GM21723 (cell line): ENCODE results near the gene CKS2.

Experiments used
- ATAC-seq: cut with Tn5 transposase; IDR thresholded peaks from one replicate; pipeline ENCODE4 v1.9.1; 2021; ENCODE audit warnings: mild to moderate bottlenecking, moderate library complexity; ENCODE audit not compliant: unreplicated experiment

CKS2 gene

DNA sequence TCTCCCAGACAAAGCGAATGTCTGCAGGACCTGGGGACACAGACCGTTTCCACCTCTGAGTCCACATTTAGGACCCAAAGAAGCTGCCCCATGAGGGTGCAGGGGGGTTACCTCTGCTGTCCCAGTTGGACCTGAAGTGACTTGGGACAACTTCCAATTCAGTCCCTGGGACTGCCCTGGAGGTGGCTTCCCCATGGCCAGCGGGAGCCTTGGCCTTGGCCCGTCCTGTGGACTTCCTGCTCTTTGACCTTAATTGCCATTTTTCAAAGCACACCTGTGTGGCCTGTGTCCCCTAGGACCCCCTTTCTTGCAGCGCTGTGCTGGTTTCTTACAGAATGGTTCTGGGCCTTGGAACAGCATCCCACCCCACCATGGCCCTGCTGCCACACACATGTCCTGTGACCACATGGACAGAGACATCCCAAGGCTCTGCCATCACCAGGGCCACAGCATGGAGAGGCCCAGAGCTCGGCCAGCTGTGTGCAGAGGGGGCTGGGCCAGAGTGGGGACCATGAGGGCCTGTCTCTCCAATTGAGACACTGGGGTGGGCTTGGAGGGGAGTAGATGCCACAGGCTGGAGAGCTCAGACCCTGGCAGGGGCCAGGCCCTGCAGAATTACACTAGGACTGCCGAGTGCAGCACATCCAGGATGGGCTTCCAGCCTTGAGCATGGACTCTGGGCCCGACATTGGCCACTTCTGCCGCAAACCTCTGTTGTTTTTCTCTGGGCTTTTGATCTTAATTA, 53.1 kb downstream of the CKS2 start:
- ATAC-seq = no peak

- ATAC-seq = no peak
These were observed 53.9 kb downstream of the CKS2 start for GRCh38 chr9:89364666-89365531.

DNA sequence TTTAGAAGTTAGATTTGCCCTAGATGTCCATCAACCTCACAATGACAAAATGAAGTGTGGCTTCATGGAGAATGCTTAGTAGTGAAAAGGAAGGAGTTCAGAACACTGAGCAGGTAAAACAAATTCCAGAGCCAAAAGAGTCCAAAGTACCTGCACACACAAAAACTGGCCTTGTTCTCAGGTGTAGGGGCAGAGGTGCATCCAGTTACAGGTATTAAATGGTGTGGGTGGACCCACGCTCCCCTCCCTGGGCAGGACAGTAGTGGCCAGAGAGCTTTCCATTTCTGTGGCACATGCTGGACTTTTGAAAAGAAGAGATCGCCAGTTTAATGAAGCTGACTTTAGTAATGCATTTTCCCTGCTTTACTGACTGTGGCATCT, 54.5 kb downstream of the CKS2 start:
- no peak for ATAC-seq
